HG02938 (cell line): Measurements from ENCODE around the gene PLEKHF1.

Experiments
- ATAC-seq: cut with Tn5 transposase; IDR thresholded peaks from one replicate; pipeline ENCODE4 v1.9.1; 2021; ENCODE audit warnings: mild to moderate bottlenecking, moderate library complexity; ENCODE audit not compliant: unreplicated experiment

PLEKHF1 gene

GRCh38 chr19:29634423-29635130 lies 30.7 kb upstream of the PLEKHF1 start:
- ATAC-seq, result no peak

GRCh38 chr19:29635963-29636362 lies 29.3 kb upstream of the PLEKHF1 start:
- ATAC-seq, result no peak

GRCh38 chr19:29636553-29637360 lies 28.5 kb upstream of the PLEKHF1 start:
- no peak for ATAC-seq

GRCh38 chr19:29639086-29639485 lies 26.2 kb upstream of the PLEKHF1 start:
- ATAC-seq, result no peak

GRCh38 chr19:29640231-29640630 lies 25.0 kb upstream of the PLEKHF1 start:
- ATAC-seq, result no peak

GRCh38 chr19:29641597-29641996 lies 23.7 kb upstream of the PLEKHF1 start:
- no peak for ATAC-seq

- ATAC-seq, result no peak
Measured at GRCh38 chr19:29643361-29643935, 21.8 kb upstream of the PLEKHF1 start.

- ATAC-seq, result no peak
Measured at GRCh38 chr19:29644210-29644609, 21.1 kb upstream of the PLEKHF1 start.

GRCh38 chr19:29645491-29645867 lies 19.8 kb upstream of the PLEKHF1 start:
- ATAC-seq, result no peak

- ATAC-seq, result no peak
Measured at GRCh38 chr19:29645911-29646310, 19.4 kb upstream of the PLEKHF1 start.

- no peak for ATAC-seq
Measured at GRCh38 chr19:29650772-29651387, 14.4 kb upstream of the PLEKHF1 start.

- ATAC-seq, result no peak
Measured at GRCh38 chr19:29651622-29652394, 13.5 kb upstream of the PLEKHF1 start.

- ATAC-seq, result no peak
Measured at GRCh38 chr19:29653398-29653797, 11.9 kb upstream of the PLEKHF1 start.

- ATAC-seq, result no peak
Measured at GRCh38 chr19:29655648-29656335, 9.5 kb upstream of the PLEKHF1 start.

GRCh38 chr19:29658221-29658991 lies 6.9 kb upstream of the PLEKHF1 start:
- no peak for ATAC-seq

GRCh38 chr19:29660835-29661234 lies 4.4 kb upstream of the PLEKHF1 start:
- ATAC-seq, result no peak

GRCh38 chr19:29662278-29662603 lies 3.0 kb upstream of the PLEKHF1 start:
- ATAC-seq, result no peak

GRCh38 chr19:29662604-29663404 lies 2.5 kb upstream of the PLEKHF1 start:
- ATAC-seq, result no peak
